HK-2 (cell line): ENCODE results near the gene PSAT1.

Experiments used
- DNase-seq: peaks from one replicate; pipeline ENCODE4 v3.0.0-alpha.2; 2018; ENCODE audit not compliant: unreplicated experiment

PSAT1 gene

DNA sequence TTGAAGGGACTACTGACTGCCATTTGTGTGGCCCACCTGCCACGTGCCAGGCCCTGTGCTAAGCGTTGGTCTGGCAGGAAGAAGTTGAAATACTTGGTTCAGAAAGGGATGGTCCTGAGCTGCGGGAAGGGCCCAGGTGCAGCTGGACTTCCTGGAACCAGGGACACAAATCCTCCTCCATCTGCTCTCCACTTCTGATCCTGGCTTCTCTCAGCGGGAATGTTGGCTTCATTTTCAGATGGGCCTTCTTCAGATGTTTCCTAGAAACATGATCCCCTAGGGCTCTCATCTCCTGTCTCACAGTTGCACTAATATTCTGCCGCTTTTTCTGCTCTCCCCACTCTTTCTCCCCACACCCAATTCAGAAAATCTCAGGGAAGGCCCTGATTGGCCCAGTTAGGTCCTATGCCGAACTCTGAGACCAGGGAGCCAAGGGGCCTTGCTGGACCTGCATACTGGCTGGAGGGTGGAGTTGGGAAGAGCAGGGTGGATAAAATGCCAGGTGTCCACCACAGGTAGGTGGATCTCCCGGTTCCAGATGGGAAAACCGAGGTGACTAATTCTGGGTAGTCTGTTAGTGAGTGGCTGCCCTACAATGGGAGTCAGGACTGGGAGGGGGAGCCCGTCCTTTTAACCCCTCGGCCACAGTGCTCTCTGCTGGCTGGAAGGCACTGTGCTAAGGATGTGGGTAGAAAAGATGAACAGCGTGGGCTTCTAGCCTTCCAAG, 19.4 kb downstream of the PSAT1 start:
- no peak for DNase-seq

DNA sequence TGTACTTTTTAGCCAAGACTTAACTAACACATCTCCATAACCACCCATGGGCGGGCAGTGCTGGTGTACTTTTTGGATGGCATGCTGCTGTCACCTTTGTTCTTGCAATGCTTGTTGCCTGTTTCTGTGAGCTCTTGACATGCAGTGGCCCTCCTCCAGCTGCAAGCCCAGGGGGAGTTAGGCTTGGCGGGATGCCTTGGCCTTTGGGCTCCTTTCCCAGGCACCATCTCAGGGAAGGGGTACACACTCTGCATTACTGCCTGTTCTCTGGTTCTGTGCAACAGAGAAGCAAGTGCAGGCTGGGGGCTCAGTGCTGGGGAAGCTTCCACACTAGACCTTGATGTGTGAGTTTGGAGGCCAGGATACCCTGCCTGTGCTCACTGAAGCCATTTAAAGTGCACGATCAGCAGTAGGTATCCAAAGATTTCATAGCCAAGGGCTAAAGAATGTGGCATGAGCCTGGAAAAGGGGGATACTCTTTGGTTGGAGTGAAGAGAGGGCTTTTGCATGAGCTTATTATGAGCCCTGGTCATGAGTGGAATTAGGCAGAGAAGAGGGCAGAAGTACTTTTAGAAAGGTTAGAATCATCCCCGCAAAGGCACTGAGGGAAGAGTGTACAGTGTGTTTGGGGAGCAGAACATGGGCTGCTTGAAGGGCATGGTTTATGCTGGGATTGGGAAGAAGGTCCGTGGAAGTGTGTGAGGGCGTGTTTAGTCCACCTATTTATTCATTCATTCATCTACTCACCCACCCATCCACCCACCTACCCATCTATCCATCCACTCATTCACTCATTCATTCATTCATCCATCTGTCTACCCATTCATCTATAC, 22.5 kb downstream of the PSAT1 start:
- DNase-seq, result no peak

DNA sequence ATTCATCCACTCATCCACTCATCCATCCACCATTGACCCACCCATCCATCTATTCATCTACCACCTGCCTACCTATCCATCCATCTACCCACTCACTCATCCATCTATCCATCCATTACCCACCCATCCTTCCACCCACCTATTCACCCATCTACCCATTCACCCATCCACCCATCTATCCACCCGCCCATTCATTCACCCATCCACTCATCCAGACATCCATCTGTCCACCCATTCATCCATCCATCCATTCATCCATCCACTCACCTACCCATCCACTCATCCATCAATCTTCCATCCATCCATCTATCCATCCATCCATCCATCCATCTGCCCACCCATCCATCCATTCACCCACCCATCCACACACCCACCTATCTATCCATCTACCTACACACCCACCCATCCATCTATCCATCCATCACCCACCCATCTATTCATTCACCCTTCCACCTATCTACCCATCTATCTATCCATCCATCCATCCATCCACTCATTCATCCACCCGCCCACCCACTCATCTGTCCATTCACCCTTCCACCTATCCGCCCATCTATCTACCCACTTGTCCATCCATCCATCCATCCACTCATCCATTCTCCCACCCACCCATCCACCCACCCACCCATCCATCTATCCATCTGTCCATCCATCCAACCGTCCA, 23.2 kb downstream of the PSAT1 start:
- DNase-seq, result no peak

DNA sequence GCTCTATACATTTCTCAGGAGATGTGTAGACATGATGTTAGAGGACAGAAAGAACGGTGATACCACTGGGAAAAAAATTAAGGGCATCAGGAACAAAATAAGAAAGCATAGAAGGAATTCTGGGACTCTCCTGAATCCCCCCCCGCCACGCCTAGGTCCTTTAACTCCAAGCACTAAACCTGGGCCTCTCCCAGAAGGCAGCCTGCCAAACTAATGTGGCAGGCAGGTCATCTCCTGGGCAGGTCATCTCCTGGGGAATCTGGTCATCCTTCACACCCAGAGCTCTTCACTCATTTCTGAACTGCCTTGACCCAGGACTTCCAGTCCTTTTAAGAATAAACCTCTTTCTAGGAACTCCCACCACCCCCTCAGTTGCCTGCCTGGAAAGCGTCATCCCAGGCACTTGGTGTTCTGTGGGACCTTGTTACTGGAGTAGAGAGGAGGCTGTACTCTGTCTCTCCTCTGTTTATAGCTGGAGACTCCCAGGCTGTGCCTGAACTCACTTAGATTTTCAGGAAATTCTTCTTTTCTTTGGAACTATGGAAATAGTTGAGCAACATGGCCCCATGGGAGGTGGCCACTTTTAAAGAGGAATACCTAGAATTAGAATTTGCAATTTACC, 24.1 kb downstream of the PSAT1 start:
- DNase-seq, result no peak

DNA sequence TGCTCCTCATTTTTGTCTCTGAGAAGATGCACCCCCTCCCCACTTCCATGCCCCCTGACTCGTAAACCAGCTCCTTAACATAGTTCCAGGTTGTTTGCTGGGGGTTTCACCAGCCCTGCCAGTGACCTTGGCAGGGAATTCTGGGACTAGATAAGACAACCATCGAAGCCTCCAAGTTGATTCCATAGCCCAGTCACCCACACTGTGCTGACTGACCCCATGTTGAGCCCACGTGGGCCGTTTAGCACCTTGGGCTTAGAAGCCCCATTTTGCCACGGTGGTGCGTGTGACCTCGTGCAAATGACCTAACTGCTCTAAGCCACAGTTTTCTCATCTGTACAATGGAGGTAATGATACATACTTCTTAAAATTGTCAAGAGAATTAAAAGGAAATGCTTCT, 24.6 kb downstream of the PSAT1 start:
- no peak for DNase-seq

DNA sequence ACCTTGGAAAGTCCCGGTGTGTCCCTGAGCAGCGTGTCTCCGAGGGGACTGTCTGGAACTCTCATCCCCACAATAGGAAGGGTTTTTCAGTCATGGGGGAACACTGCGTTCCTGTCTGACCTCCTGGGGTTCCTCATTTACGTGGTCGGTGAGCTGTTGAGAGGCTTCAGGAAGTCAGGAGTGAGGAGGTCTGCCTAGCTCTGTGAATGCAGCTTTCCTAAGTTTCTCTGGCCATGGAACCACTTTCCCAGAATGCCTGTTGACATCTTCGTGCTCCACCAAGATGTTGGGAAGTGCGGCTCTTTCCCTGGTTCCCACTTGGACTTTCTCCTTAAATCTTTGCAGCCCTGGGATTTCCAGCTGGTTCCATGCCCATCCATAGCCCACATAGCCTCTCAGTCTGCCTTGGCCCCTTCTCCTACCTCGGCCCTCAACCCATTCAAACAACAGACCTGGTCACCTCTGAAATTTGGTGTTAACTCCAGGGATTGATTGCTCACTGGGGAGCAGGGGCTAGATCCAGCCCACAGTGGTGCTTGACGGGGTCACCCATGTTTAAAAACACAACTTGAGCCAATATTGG, 27.2 kb downstream of the PSAT1 start:
- no peak for DNase-seq

DNA sequence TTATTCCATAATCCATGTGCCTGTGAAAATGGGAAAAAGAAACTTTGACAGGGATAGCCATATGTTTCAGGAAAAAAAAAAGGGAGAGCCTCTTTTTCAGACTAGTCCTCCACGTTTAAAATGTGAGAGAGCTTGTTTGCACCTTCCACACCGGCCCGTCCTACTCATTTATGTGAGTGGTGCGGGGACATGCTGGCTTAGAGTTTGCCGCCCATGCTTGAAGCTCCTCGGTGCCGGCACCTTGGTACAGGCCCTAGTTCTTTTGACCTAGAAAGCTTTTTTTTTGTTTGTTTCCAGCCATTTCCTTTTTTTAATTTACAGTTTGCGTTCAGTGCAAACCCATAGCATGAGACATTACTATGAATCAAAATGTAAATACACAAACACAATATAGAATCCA, 27.8 kb downstream of the PSAT1 start:
- no peak for DNase-seq

DNA sequence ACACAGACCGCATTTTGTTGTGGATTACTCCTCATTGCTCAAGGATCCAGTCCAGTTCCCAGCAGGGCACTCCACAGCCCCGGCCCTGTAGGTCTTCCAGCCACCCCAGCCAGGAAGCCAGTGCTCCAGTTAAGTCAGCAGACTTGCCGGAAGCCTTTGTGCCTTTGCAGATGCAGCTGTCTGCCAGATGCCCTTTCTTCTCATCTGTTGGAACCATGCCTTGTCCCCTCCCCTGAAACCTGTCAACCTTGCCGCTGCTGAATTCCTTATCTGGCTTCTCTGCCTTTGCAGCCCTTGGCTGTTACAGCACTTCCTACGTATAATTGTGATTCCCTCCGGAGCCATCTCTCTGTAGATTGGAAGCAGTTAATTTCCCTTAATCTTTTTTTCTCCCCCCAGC, 28.4 kb downstream of the PSAT1 start:
- DNase-seq, result no peak

DNA sequence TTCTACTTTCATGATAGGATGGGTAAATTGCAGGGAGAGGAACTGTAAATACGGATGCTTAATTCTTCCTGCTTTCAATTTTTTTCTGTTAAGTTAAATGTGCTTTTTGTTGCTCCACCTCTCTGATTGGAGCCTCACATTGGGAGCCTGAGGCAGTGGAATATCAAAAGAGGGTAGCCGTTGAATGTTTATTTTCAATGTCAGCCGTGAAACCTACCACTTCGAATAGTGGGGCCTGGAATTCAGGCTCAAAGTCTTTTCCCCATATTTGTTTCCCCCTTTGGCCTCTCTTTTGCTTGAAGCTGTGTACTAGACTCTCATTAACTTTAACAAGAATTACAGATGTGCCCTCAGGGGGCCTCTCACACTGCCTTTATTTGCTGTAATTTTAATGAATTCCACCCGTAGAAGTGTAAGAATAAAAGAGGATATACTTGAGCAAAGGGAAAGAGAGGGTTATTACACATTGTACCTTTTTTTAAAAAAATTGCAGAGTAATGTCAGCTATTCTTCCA, 29.0 kb downstream of the PSAT1 start:
- DNase-seq, result no peak

DNA sequence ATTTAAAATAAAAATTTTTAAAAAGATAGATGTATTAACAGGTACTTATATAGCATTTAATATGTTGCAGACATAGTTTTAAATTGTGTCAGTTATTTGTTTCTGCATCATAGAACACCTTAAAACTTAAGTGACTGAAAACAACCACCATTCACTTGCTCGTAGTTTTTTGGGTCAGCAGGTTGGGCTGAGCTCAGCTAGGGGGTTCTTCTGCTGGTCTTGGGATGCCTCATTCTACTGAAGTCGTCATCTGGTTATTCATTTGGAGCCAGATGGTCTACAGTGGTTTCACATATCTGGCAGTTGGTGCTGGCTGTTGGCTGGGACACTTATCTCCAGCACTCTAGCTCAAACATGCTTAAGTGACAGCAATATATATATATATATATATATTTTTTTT, 29.6 kb downstream of the PSAT1 start:
- DNase-seq, result no peak

DNA sequence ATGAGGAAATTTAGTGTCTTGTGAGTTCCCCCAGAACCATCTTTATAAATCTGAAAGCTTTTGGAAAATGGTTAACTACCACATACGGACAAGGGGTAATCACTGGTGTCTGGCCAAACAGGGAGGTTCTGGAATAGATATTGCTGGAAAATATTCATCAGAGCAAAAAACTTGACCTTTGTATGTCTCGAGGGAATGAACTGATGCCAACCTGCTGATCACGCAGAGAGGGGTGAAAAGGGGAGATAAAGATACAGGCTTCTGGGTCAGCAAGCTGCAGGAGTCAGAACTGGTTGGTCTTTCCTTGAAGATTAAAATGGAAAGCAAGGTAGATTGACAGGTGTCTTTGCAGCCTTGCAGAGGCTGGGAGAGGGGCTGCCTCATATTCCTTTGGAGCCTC, 35.5 kb downstream of the PSAT1 start:
- no peak for DNase-seq

DNA sequence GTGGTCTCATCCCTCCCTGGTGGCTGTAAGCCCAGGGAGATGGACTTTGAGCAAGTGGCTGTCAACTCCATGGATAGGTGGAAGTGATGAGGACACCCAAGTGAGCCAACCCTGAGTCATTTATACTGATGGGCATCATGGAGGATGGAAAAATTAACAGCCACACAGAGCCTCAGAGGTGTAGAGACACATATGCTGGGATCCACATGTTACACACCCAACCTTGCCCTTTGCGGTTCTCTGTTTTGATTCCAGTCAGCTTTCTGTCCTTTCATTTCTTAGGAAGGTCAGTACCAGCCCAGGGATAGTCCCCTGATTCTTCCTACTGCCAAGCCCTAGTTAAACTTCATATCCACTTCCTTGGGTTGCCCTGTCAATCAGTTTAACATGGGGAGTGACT, 51.9 kb downstream of the PSAT1 start:
- DNase-seq, result no peak

DNA sequence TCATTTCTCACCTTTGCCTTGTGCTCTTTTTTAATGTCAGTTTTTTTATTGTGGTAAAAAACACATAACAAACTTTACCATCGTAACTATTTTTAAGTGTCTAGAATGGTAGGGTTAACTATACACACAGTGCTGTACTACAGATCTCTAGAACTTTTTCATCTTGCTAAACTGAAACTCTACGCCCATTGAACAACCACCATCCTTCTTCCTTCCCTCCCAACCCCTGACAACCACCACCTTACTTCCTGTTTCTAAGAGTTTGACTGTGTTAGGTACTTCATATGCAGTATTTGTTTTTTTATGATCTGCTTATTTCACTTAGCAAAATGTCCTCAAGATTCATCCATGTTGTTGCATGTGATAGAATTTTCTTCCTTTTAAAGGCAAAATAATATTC, 54.9 kb downstream of the PSAT1 start:
- no peak for DNase-seq

DNA sequence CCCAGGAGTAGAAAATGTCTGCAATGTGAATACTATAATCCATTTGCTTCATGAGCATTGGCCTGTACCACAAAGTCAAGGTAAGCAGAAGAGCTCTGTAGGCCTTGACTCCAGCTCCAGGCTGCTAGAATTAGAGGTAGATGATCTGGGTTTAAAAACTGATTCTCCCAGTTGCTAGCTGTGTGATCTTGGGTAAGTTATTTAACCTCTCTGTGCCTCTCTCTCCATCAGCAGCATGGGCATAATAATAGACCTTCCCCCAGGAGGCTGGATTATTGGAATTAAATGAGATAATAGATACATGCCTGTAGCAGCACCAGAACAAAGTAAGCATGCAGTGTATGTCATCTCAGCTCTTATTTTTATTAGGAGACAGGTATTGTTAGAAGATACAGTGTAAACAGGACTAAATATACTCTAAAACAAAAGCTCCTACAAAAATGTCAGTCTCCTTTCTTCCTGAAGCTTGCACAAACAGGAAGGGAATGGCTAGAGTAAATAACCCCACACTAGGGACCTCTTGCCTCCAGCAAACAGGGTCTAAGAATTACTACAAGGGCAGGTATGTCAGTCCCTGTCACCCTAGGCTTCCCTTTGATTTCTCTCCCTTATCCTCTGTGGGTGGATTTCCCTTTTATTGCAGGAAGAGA, 57.5 kb downstream of the PSAT1 start:
- DNase-seq, result no peak

DNA sequence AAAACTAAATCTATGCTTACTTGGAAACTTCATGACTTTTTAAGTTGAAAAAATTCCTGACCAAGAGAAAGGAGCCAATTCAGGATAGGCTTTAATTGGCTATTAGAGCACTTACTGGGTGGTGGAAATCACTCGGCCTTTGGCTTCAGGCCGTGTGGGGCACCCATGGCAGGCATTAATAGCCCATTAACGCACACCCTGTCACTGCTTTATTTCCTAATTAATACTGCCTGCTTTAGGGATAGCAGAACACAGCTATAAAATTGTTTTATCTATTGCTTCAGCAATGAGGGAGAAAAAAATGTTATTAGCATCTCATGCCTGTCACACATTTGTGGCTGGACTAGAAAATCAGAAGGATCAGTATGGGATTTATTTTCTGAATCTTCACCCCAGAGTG, 58.1 kb downstream of the PSAT1 start:
- DNase-seq, result no peak

DNA sequence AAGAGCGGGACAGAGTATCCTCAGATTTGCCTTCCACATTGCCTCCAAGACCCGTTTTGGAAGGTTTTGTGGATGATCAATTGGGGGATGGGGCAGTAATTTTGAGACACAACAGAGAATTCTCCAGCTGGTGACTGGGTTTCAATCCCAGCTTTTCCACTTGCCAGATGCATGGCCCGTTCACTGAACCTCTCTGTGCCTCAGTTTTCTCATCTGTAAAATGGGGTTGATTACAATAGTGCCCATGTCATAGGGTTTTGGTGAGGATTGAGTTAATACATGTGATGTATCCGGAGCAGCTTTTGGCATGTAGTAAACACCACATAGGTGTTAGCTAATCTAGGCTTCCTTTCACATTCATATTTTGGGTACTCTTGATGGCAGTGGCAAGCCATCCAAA, 59.7 kb downstream of the PSAT1 start:
- no peak for DNase-seq

DNA sequence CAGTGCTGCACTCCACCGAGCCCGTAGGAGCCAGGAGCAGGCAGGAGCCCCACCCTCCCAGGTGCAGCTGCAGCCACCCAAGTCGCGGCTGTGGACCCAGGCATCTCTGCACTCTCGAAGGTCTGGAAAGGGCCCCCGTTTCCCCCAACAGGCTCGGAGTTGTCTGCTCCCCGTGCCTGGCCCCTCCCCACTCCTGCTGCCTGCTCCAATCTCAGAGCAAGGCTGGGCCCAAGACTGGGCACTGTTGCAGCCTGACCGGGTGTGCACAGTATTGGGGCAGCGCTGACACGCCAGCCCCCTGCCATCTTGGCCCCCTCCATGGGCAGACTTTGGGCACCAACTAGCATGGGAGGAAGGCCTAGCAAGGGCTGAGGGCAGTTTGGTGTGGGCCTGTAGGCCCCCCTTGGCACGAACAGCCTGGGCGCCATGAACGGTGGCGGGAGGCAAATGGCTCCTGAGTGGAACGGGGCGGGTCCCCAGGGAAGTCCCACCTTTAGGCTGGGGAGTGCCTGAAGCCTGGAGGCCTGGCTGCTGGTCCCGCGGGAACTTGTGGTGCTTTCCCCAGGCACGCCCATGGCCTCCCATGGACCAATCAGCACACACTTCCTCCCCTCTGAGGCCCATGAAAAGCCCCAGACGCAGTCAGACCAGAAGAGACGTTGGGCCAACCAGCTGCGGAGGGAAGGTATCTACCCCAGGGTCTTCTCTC, 60.4 kb downstream of the PSAT1 start:
- DNase-seq, result no peak

DNA sequence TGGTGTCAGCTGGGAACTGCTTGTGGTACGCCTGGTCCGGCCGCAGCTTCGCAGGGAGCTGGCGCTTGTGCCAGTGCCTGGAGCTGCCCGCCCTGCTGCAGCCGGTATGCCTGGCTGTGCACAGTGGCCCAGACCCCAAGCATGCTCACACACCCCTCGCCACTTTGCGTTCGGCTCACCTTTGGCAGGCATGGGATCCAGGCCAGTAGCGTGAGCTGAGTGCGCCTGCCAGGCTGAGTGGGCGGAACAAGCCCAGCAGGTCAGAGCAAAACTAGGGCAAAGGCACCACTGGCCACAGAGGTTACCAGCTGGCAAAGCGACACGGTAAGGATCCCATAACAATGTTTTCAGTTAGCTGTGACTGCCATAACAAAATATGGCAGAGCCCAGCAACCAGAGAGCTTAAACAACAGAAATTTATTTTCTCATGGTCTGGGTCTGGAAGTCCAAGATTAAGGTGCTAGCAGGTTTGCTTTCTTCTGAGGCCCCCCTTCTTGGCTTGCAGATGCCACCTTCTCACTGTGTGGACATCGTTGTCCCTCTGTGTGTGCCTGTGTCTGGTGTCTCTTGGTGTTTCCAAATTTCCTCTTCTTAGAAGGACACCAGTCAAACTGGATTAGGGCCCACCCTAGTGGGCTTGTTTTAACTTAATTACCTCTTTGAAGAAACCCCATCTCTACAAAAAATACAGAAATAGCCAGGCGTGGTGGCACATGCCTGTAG, 61.6 kb downstream of the PSAT1 start:
- DNase-seq, result no peak

DNA sequence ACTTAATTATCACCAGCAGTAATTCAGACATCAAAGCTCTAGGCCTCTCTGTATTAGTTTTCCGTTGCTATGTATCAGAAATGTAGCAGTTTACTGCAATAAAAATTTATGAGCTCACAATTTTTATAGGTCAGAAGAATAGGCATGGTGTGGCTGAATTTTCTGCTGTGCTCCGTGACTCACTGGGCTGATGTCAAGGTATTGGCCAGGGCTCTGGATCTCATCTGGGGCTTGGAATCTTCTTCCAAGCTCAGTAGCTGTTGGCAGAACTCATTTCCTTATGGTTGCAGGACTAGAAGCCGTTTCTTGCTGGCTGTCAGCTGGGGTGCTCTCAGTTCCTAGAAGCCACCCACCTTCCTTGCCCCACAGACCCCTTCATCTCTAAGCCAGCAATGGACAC, 66.3 kb downstream of the PSAT1 start:
- DNase-seq, result no peak
